T-helper 17 cell (primary cell): ENCODE data around the gene FRZB. TPM values are rescaled to one million over a fixed set of nuclear protein-coding genes. Genes with fewer than 3 reads are reported as not detected.
"Not testable (repeated sequence)": the region's sequence is repeated elsewhere in the genome, so short reads cannot be mapped to it uniquely, and the experiment has no call there.

Experiments
- ATAC-seq: fragments of 150-1000 bp; cut with Tn5 transposase; 2 replicates; pipeline ENCODE4 v1.10.0; 2021; ENCODE audit warnings: mild to moderate bottlenecking, moderate library complexity
- DNase-seq, 3 donors: peaks; one replicate each; pipeline versions ENCODE4 v3.0.0 to v3.0.0-alpha.2; 2020 to 2021
- H3K9me3 ChIP-seq: one replicate; pipeline ENCODE4 v1.7.0; 2013; ENCODE audit warnings: low read length, mild to moderate bottlenecking; ENCODE audit not compliant: control insufficient read depth, poor library complexity, severe bottlenecking
- H3K27ac Mint-ChIP-seq: one replicate; pipeline ENCODE4 v1.8.0; 2022; ENCODE audit warnings: mild to moderate bottlenecking, moderate library complexity, mixed read lengths
- H3K27me3 Mint-ChIP-seq: one replicate; pipeline ENCODE4 v1.8.0; 2022; ENCODE audit warnings: mixed read lengths
- H3K36me3 Mint-ChIP-seq: one replicate; pipeline ENCODE4 v1.8.0; 2022; ENCODE audit warnings: low read depth, mixed read lengths
- H3K4me1 Mint-ChIP-seq: one replicate; pipeline ENCODE4 v1.8.0; 2022; ENCODE audit warnings: mild to moderate bottlenecking, mixed read lengths
- H3K4me3 Mint-ChIP-seq: one replicate; pipeline ENCODE4 v1.8.0; 2022; ENCODE audit warnings: mild to moderate bottlenecking, moderate library complexity, mixed read lengths
- total RNA-seq, 4 donors: library from RNA in 2 of 4; stranded (reverse) in 2 of 4; gene quantifications; one replicate each; pipeline ENCODE4 v1.2.3 and lab custom pipeline; 2022 to 2026

FRZB gene
- total RNA-seq, 2 donors from 2014 or later: not detected

DNA sequence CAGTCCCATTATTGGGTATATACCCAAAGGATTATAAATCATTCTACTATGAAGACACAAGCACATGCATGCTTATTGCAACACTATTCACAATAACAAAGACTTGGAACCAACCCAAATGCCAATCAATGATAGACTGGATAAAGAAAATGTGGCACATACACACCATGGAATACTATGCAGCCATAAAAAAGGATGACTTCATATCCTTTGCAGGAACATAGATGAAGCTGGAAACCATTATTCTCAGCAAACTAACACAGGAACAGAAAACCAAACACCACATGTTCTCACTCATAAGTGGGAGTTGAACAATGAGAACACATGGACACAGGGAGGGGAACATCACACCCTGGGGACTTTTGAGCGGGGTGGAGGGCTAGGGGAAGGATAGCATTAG, 13.7 kb upstream of the FRZB start:
- H3K36me3 Mint-ChIP-seq, ATAC-seq, H3K27ac Mint-ChIP-seq, H3K4me1 Mint-ChIP-seq, DNase-seq, H3K9me3 ChIP-seq, H3K27me3 Mint-ChIP-seq, H3K4me3 Mint-ChIP-seq: not testable (repeated sequence)

DNA sequence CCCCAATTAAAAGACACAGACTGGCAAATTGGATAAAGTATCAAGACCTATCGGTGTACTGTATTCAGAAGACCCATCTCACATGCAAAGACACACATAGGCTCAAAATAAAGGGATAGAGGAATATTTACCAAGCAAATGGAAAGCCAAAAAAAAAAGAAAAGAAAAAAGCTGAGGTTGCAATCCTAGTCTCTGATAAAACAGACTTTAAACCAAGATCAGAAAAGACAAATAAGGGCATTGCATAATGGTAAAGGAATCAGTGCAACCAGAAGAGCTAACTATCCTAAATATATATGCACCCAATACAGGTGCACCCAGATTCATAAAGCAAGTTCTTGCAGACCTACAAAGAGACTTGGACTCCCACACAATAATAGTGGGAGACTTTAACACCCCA, 10.2 kb upstream of the FRZB start:
- H3K36me3 Mint-ChIP-seq, H3K4me3 Mint-ChIP-seq, H3K27me3 Mint-ChIP-seq, DNase-seq, ATAC-seq, H3K4me1 Mint-ChIP-seq, H3K9me3 ChIP-seq, H3K27ac Mint-ChIP-seq: not testable (repeated sequence)

DNA sequence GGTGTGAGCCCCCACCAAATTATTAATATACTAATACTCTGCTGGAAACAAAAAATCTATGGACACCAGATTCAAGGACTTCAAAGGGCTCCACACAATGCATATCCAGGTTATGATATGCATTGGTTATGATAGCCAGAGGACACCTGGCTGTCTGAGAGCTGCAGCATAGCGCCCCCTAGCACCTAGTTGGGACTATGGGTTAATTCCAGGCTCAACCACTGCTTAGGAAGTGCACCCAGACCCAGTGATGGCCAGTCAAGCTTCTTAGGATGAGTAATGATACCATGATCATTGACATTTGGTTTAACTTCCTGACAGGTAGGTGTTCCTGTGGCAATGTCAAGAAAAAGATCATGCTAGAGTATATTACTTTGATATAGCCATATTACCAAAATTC, 3.8 kb upstream of the FRZB start:
- Mint-ChIP-seq H3K36me3 (peaks cover 4% of the 10 kb centered on the region), H3K27ac (peak overlapping the region; percentile 34), H3K4me1 (peaks cover 15% of the 10 kb centered on the region), H3K4me3 (no peak overlapping the region), H3K27me3 (peaks cover 60% of the 10 kb centered on the region)
- DNase-seq (no peak), ATAC-seq (no peak)
- peaks cover 3% of the 10 kb centered on the region for H3K9me3 ChIP-seq

DNA sequence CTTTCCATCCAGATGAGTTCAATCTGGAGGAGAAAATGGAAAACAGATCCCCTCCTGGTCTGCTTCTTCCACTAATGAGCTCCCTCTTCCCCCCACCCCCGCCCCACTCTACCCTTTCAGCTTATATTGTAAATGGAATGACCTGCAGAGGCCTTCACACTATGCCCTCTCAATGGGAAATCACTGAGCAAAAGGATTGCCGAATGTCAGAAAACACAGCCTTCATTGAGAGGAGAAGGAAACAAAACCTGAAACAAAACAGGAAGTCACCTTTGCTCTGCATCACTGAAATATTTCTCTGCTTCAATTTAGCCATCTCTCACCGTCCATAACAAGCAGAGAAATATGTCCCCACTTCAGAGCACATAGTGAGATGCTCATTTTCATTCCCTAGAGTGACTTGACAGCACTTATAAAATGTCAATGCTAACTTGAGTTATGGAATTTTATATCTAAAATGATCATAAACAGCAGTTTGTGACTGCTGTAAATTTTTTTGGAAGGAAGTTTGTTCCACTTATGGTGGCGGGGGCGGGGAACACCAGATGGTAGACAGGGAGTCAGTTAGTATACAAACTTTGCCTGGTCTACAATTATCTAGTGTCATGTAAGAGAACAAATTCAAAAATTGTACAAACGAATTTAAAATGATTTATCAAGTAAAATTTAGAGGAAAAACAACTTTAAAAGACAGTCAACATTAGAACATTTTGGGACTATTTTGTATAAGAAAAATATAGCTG, 1.8 kb upstream of the FRZB start:
- H3K4me1 Mint-ChIP-seq: peaks cover 15% of the 10 kb centered on the region
- DNase-seq (no peak), ATAC-seq (no peak)
- no peak overlapping the region for H3K27ac Mint-ChIP-seq
- peaks cover 6% of the 10 kb centered on the region for H3K36me3 Mint-ChIP-seq
- no peak overlapping the region for H3K4me3 Mint-ChIP-seq
- H3K9me3 ChIP-seq: peaks cover 3% of the 10 kb centered on the region
- peaks cover 77% of the 10 kb centered on the region for H3K27me3 Mint-ChIP-seq

DNA sequence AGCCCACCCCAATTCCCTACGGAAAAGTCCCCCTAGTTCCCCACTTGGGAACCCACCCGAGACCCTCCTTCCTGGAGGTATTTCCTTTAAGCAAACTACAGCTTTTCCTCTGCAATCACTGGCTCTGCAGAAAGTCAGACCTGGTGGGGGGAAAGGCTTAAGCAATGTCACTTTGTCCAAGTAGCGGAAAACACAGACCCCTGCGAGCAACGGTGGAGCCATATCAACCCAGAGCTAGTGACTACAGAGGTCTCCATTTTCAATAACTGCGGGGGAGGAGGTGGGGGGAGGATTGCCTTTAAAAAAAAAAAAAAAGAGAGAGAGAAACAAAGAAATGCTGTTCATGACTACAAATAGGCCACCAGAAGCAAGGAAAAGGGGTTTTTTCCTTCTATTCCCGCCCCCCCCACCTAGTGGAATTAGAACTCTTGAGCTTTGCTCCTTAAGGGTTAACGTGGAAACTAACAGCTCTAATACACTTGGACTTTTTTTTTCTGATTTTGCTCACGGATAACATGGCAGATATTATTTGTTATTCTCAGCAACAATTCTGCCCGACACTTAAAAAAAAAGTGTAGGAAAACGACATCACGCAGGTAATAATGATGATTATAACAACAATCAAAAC, 1.1 kb upstream of the FRZB start:
- peaks cover 3% of the 10 kb centered on the region for H3K9me3 ChIP-seq
- ATAC-seq (no peak), DNase-seq (no peak)
- Mint-ChIP-seq H3K36me3 (peaks cover 6% of the 10 kb centered on the region), H3K4me1 (peaks cover 15% of the 10 kb centered on the region), H3K27ac (no peak overlapping the region), H3K4me3 (peak overlapping the region; percentile 66), H3K27me3 (peaks cover 84% of the 10 kb centered on the region)

DNA sequence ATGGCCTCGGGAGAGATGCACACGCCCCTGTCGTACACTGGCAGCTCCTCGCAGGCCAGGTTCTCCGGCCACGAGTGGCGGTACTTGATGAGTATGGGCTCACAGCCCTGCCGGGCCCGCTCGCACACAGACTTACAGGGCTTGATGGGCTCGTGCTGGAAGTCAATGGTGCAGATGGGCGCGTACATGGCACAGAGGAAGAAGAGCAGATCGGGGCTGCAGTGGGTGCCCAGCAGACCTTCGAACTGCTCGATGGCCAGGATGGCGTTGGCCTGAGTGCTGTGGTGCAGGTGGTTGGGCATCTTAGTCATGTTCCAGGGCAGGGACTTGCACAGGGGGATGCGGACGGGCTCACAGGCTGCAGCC, 359 bp downstream of the FRZB start:
- H3K9me3 ChIP-seq: no peaks in the 10 kb centered on the region
- ATAC-seq (no peak), DNase-seq (no peak)
- Mint-ChIP-seq H3K4me3 (peak overlapping the region; percentile 66), H3K4me1 (peaks cover 15% of the 10 kb centered on the region), H3K27me3 (peaks cover 89% of the 10 kb centered on the region), H3K27ac (no peak overlapping the region), H3K36me3 (peaks cover 6% of the 10 kb centered on the region)

DNA sequence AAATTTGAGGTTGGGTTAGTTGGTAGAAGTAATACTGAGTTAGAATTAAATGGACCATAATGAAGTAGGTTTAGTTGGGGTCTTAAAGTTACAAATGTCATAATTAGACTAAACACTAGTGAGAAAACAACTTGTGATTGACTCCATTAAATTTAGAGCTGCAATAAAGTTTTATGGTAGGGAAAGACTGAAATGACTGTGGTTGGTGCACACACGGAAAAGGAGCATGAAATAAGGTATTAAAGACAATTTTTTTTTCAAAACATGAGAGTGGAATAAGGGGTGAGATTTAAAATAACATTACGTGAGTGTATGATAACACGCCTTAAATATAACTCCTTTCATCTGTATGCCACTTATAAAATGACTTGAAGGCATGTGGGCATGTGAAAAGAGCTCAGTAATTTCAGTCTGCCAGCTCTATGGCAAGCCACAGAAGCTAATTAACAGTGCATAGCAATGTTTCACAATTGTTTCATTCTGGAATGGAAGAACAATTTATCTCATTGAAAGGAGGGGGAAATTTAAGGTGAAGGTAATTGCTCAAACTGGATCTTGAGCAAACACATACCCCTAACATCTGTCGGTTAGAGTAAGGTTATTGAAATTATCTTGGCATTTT, 1.4 kb downstream of the FRZB start:
- no peak for DNase-seq
- peaks cover 15% of the 10 kb centered on the region for H3K4me1 Mint-ChIP-seq
- ATAC-seq: no peak
- H3K4me3 Mint-ChIP-seq: no peak overlapping the region
- H3K9me3 ChIP-seq: no peaks in the 10 kb centered on the region
- H3K27ac Mint-ChIP-seq: no peak overlapping the region
- H3K36me3 Mint-ChIP-seq: peaks cover 6% of the 10 kb centered on the region
- H3K27me3 Mint-ChIP-seq: peaks cover 83% of the 10 kb centered on the region

DNA sequence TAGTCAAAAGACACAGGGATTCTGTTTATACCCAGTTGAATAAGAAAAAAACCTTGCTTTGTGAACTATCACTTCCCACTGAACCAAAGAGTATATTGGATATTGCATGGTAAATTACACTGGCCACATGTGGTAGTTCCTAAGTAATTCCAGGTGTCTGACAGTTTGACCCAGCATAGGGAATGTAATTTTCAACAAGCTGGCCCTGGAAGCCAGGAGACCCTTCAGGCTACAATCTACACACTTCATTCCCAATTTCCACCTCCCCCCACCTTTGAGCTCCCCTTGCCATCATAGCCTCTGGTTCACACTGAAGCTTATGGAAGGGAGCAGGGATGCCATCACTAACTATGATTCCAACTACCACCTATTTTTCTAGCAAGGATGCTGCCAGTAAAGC, 2.8 kb downstream of the FRZB start:
- no peak for ATAC-seq
- H3K4me3 Mint-ChIP-seq: no peak overlapping the region
- H3K9me3 ChIP-seq: no peaks in the 10 kb centered on the region
- peaks cover 15% of the 10 kb centered on the region for H3K4me1 Mint-ChIP-seq
- H3K27ac Mint-ChIP-seq: no peak overlapping the region
- peaks cover 6% of the 10 kb centered on the region for H3K36me3 Mint-ChIP-seq
- DNase-seq: no peak
- peaks cover 73% of the 10 kb centered on the region for H3K27me3 Mint-ChIP-seq

DNA sequence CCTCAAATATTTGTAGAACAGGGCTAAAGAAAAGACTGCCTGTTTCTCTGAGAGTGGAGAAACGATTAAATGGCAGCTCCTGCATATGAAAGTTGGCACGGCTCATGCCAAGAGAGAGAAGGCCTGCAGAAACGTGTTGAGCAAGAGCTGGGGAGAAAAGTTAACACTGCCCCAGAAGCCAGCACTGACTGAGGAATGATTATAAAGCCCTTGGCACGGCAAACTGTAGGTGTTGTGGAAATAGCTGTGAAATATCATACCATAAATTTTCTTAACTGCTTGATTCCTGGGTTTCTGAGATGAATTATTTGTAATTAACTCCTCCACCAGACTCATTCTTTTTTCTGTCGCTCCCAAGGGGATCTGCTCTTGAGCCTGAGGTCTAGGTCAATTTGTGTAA, 4.3 kb downstream of the FRZB start:
- H3K27me3 Mint-ChIP-seq: peaks cover 58% of the 10 kb centered on the region
- no peaks in the 10 kb centered on the region for H3K9me3 ChIP-seq
- H3K4me1 Mint-ChIP-seq: peaks cover 10% of the 10 kb centered on the region
- DNase-seq (no peak), ATAC-seq (no peak)
- H3K36me3 Mint-ChIP-seq: peaks cover 6% of the 10 kb centered on the region
- H3K27ac Mint-ChIP-seq: no peak overlapping the region
- H3K4me3 Mint-ChIP-seq: no peak overlapping the region

DNA sequence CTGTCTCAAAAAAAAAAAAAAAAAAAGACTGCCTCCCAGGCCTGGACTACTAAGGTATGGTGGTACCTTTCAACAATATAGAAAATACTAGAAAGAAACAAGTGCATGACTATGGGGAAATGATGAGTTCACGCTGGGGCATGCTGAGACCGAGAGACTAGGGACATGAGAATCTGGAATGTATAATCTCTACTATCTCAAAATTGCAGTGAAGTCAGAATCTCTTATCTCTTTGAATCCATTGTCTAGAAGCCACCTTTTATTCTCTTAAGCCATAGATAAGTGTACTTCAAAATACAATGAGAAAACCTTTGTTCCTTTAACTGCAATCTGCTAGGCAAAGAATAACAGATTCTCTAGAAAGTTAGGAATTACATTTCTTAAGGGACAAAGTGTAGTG, 5.6 kb downstream of the FRZB start:
- peaks cover 4% of the 10 kb centered on the region for H3K4me1 Mint-ChIP-seq
- peaks cover 45% of the 10 kb centered on the region for H3K27me3 Mint-ChIP-seq
- H3K36me3 Mint-ChIP-seq: peaks cover 6% of the 10 kb centered on the region
- H3K4me3 Mint-ChIP-seq: no peak overlapping the region
- no peak for DNase-seq
- no peak overlapping the region for H3K27ac Mint-ChIP-seq
- no peak for ATAC-seq
- no peaks in the 10 kb centered on the region for H3K9me3 ChIP-seq

DNA sequence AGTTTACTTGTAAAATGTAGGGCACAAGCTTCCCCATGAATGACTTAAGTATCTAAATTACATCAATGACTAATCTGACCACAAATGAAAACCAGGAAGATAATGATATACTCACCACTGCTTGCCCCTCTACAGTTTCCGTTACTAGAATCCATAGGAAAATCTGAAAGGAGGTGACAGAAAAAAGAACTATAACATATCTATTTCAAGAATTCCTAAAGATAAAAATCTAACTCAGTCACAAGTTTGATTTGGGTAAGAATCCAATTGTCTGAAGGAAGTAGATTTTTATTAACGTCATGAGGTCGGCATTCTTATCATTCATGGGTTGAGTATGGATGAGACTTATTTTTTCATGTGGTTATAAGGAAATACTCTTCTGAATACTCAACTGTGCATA, 7.8 kb downstream of the FRZB start:
- H3K9me3 ChIP-seq: no peaks in the 10 kb centered on the region
- Mint-ChIP-seq H3K4me1 (no peaks in the 10 kb centered on the region), H3K4me3 (no peak overlapping the region), H3K27ac (no peak overlapping the region), H3K27me3 (peaks cover 23% of the 10 kb centered on the region), H3K36me3 (no peaks in the 10 kb centered on the region)
- no peak for DNase-seq
- ATAC-seq: no peak

DNA sequence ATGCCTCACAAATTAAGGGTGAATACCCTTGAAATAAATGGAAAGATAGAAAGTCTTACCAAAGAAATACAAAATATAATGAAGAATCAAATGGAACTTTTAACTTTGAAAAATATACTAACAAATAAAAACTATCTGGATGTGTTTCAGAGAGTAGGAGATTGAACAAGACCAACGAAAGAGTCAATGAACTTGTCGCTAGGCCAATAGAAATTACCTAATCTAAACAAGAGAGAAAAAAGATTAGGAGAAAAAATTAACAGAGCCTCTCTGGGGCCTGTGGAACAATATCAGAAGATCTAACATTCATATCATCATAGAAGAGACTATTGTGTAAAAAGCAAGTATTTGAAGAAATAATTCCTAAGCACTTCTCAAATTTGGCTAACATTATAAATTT, 11.1 kb downstream of the FRZB start:
- H3K9me3 ChIP-seq: no peaks in the 10 kb centered on the region
- Mint-ChIP-seq H3K4me3 (no peak overlapping the region), H3K27ac (no peak overlapping the region), H3K36me3 (no peaks in the 10 kb centered on the region), H3K4me1 (no peaks in the 10 kb centered on the region), H3K27me3 (peaks cover 13% of the 10 kb centered on the region)
- DNase-seq (no peak), ATAC-seq (no peak)

DNA sequence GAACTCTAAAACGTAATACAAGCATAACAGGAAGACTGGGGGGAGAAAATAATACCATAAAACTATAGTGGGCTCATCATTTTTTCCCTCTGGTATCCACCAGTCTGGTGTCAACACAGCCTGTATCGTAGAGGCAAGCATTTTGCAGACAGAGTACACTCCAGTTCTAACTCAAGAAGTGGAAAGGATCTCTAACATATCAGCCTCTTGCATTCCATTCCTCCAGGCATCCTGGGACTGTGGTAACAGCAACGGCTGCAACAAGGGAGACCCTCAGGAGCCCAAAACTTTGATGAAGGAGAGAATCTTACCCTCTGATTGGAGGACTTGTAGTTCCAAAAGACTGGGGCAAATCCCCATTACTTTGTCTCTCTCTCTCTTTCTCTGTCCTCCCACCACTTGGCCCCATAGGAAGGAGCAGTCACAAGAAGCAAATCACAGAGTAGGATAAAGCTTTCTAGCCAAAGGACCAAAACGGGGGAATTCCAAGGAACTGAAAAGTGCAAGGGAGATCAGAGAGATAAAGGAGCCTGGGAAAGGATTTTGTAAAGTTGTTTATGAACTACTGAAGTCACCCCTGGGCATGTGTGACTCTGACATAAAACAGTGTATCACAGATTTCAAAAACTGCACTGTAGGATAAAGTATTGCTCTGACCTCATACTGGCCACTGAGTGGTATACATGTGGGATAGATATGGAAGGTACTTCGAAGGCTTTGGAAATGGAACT, 11.9 kb downstream of the FRZB start:
- no peak overlapping the region for H3K27ac Mint-ChIP-seq
- DNase-seq (no peak), ATAC-seq (no peak)
- H3K9me3 ChIP-seq: no peaks in the 10 kb centered on the region
- H3K4me3 Mint-ChIP-seq: no peak overlapping the region
- peaks cover 13% of the 10 kb centered on the region for H3K27me3 Mint-ChIP-seq
- H3K36me3 Mint-ChIP-seq: no peaks in the 10 kb centered on the region
- no peaks in the 10 kb centered on the region for H3K4me1 Mint-ChIP-seq
